ENCODE measurements around the gene RNF19B.

Gene RNF19B

GRCh38 chr1:32964461-32965250, at the start of gene RNF19B:
Gene RNF19B, minus strand, starts transcription at chr1:32964809. Its CDS starts 124 bp downstream, at chr1:32964685.
- TF ChIP-seq EP300 (IDR thresholded peaks at IDR 0.05; ENCODE audit: borderline replicate concordance) (no peak), REST (IDR thresholded peaks at IDR 0.05; ENCODE audit: low read depth) (no peak), MAX (IDR thresholded peaks at IDR 0.05) (no peak; the same call in 1 of the 2 replicates), YY1 (IDR thresholded peaks at IDR 0.05; ENCODE audit: low read depth) (peak; percentile 91), NFIC (IDR thresholded peaks at IDR 0.05) (no peak), EGR1 (IDR thresholded peaks at IDR 0.05) (no peak), FOXM1 (IDR thresholded peaks at IDR 0.05; ENCODE audit: borderline replicate concordance, low read depth) (no peak), TAF1 (IDR thresholded peaks at IDR 0.05; ENCODE audit: low read depth) (peak; percentile 29; the same call in 1 of the 2 replicates), RAD21 (IDR thresholded peaks at IDR 0.05; ENCODE audit: low read depth) (no peak), ZBTB7A (IDR thresholded peaks at IDR 0.05; ENCODE audit: low read depth) (no peak), TEAD4 (IDR thresholded peaks at IDR 0.05) (no peak), CREB1 (IDR thresholded peaks at IDR 0.05; ENCODE audit: low read depth) (no peak), TCF12 (IDR thresholded peaks at IDR 0.05; ENCODE audit: low read depth) (no peak), CEBPB (IDR thresholded peaks at IDR 0.05) (no peak)
- TF ChIP-seq, protein P1, sequence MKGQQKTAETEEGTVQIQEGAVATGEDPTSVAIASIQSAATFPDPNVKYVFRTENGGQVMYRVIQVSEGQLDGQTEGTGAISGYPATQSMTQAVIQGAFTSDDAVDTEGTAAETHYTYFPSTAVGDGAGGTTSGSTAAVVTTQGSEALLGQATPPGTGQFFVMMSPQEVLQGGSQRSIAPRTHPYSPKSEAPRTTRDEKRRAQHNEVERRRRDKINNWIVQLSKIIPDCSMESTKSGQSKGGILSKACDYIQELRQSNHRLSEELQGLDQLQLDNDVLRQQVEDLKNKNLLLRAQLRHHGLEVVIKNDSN (IDR thresholded peaks at IDR 0.05): peak; percentile 92

DNA sequence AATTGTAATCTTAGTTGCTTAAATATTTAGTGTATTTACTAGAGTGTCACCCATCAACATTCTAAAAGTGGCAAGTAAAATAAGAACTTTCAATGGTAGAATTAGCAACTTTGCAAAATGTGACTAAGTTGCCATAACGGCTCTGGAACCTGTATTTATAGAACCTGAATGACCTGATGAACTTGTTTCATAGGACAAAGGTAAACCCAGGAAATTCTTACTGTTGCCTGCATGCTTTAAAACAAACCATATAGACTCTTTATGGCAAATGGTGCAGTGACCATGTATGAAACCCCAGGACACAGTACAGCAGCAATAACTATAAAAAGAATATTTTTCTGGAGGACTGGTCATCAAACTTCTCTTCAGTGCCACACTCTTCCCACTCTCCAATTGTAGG, 49.2 kb upstream of the RNF19B start:
- no peak for TF ChIP-seq FOXM1 (IDR thresholded peaks at IDR 0.05; ENCODE audit: borderline replicate concordance, low read depth)
- no peak for TF ChIP-seq MAX (IDR thresholded peaks at IDR 0.05)
- TF ChIP-seq TCF12 (IDR thresholded peaks at IDR 0.05; ENCODE audit: low read depth): no peak
- no peak for TF ChIP-seq NFIC (IDR thresholded peaks at IDR 0.05)

GRCh38 chr1:33012165-33012564, 47.6 kb upstream of the RNF19B start:
- TF ChIP-seq REST (IDR thresholded peaks at IDR 0.05; ENCODE audit: low read depth): no peak
- TF ChIP-seq TEAD4 (IDR thresholded peaks at IDR 0.05): no peak
- no peak for TF ChIP-seq ZBTB7A (IDR thresholded peaks at IDR 0.05; ENCODE audit: low read depth)
- TF ChIP-seq NFIC (IDR thresholded peaks at IDR 0.05): no peak
- no peak for TF ChIP-seq YY1 (IDR thresholded peaks at IDR 0.05; ENCODE audit: low read depth)
- no peak for TF ChIP-seq FOXM1 (IDR thresholded peaks at IDR 0.05; ENCODE audit: borderline replicate concordance, low read depth)
- TF ChIP-seq, protein P1 (IDR thresholded peaks at IDR 0.05): no peak
- TF ChIP-seq EGR1 (IDR thresholded peaks at IDR 0.05): no peak
- no peak for TF ChIP-seq EP300 (IDR thresholded peaks at IDR 0.05; ENCODE audit: borderline replicate concordance)
- TF ChIP-seq RAD21 (IDR thresholded peaks at IDR 0.05; ENCODE audit: low read depth): no peak
- no peak for TF ChIP-seq MAX (IDR thresholded peaks at IDR 0.05)
- no peak for TF ChIP-seq CEBPB (IDR thresholded peaks at IDR 0.05)
- no peak for TF ChIP-seq TCF12 (IDR thresholded peaks at IDR 0.05; ENCODE audit: low read depth)
- no peak for TF ChIP-seq TAF1 (IDR thresholded peaks at IDR 0.05; ENCODE audit: low read depth)
- TF ChIP-seq CREB1 (IDR thresholded peaks at IDR 0.05; ENCODE audit: low read depth): no peak

- no peak for TF ChIP-seq REST (IDR thresholded peaks at IDR 0.05; ENCODE audit: low read depth)
- TF ChIP-seq CEBPB (IDR thresholded peaks at IDR 0.05): no peak
- TF ChIP-seq, protein P1 (IDR thresholded peaks at IDR 0.05): no peak
- TF ChIP-seq EGR1 (IDR thresholded peaks at IDR 0.05): peak; percentile 27; the same call in 1 of the 2 replicates
- no peak for TF ChIP-seq FOXM1 (IDR thresholded peaks at IDR 0.05; ENCODE audit: borderline replicate concordance, low read depth)
- TF ChIP-seq TAF1 (IDR thresholded peaks at IDR 0.05; ENCODE audit: low read depth): no peak
- no peak for TF ChIP-seq NFIC (IDR thresholded peaks at IDR 0.05)
Observed at GRCh38 chr1:33010932-33011731, 46.5 kb upstream of the RNF19B start.
